Inflammatory macrophage treated with lipopolysaccharide for 4 hours (primary cell): ENCODE data around the gene PDE7B.
A peak's percentile ranks its signal among the peaks of the same experiment; 100 is the strongest.
"Not testable (repeated sequence)": the region's sequence is repeated elsewhere in the genome, so short reads cannot be mapped to it uniquely, and the experiment has no call there.

ENCODE experiments used
- DNase-seq: peaks from one replicate; pipeline ENCODE4 v3.0.0-alpha.2; 2020

The PDE7B gene

GRCh38 chr6:136125585-136125984 lies 274.1 kb downstream of the PDE7B start:
- no peak for DNase-seq

- DNase-seq, result no peak
Measured at GRCh38 chr6:136127873-136128272, 276.4 kb downstream of the PDE7B start.

- peak; percentile 10 for DNase-seq
Measured at GRCh38 chr6:136129365-136129764, 277.9 kb downstream of the PDE7B start.

GRCh38 chr6:136134268-136134667 lies 282.8 kb downstream of the PDE7B start:
- no peak for DNase-seq

- no peak for DNase-seq
Measured at GRCh38 chr6:136134751-136135150, 283.2 kb downstream of the PDE7B start.

- no peak for DNase-seq
Measured at GRCh38 chr6:136136274-136136673, 284.8 kb downstream of the PDE7B start.

GRCh38 chr6:136137008-136137692 lies 285.6 kb downstream of the PDE7B start:
- DNase-seq, result no peak

GRCh38 chr6:136137739-136138402 lies 286.4 kb downstream of the PDE7B start:
- DNase-seq, result no peak

GRCh38 chr6:136139111-136139510 lies 287.6 kb downstream of the PDE7B start:
- DNase-seq, result not testable (repeated sequence)

- DNase-seq, result no peak
Measured at GRCh38 chr6:136144251-136145023, 292.9 kb downstream of the PDE7B start.

GRCh38 chr6:136146130-136146529 lies 294.6 kb downstream of the PDE7B start:
- no peak for DNase-seq

- no peak for DNase-seq
Measured at GRCh38 chr6:136147342-136147741, 295.8 kb downstream of the PDE7B start.

GRCh38 chr6:136148051-136148450 lies 296.6 kb downstream of the PDE7B start:
- no peak for DNase-seq

GRCh38 chr6:136148523-136148922 lies 297.0 kb downstream of the PDE7B start:
- DNase-seq, result no peak

- DNase-seq, result no peak
Measured at GRCh38 chr6:136149311-136149710, 297.8 kb downstream of the PDE7B start.

GRCh38 chr6:136150961-136151360 lies 299.5 kb downstream of the PDE7B start:
- no peak for DNase-seq

GRCh38 chr6:136153707-136154375 lies 302.3 kb downstream of the PDE7B start:
- DNase-seq, result no peak

GRCh38 chr6:136155191-136155590 lies 303.7 kb downstream of the PDE7B start:
- DNase-seq, result no peak

GRCh38 chr6:136157743-136158142 lies 306.2 kb downstream of the PDE7B start:
- DNase-seq, result no peak

- DNase-seq, result no peak
Measured at GRCh38 chr6:136158387-136158821, 306.9 kb downstream of the PDE7B start.

GRCh38 chr6:136158971-136159370 lies 307.5 kb downstream of the PDE7B start:
- DNase-seq, result no peak

GRCh38 chr6:136160250-136160649 lies 308.7 kb downstream of the PDE7B start:
- DNase-seq, result no peak

- no peak for DNase-seq
Measured at GRCh38 chr6:136161950-136162349, 310.4 kb downstream of the PDE7B start.
